Astrocyte (in vitro differentiated cells and primary cell): ENCODE data around the gene PRKCA.

Source experiments
- CTCF ChIP-seq: IDR thresholded peaks from 2 replicates; pipeline ENCODE4 v1.5.1; 2011; ENCODE audit warnings: low read depth, mild to moderate bottlenecking, inconsistent platforms, low read length, moderate library complexity; ENCODE audit not compliant: insufficient read depth
- EZH2 ChIP-seq: IDR thresholded peaks from 2 replicates; pipeline ENCODE4 v1.6.1; 2012; ENCODE audit warnings: mild to moderate bottlenecking, low read length, inconsistent platforms; ENCODE audit not compliant: insufficient read depth

GRCh38 chr17:66790501-66791061, 488.2 kb downstream of the PRKCA start:
- TF ChIP-seq EZH2 (no peak), CTCF (no peak)
